K562 (cell line): ENCODE measurements around the gene DOK1.

Source experiments
- BHLHE40 ChIP-seq: IDR thresholded peaks from 2 replicates; pipeline ENCODE4 v1.6.1; 2011; ENCODE audit warnings: low read length, improper control_type of control experiment
- CHD2 ChIP-seq: IDR thresholded peaks from 2 replicates; pipeline ENCODE4 v1.6.1; 2011; ENCODE audit warnings: low read depth, low read length
- HDAC2 ChIP-seq: fragments of 450-650 bp; IDR thresholded peaks from 2 replicates; pipeline ENCODE4 v1.6.1; 2016; ENCODE audit warnings: mild to moderate bottlenecking
- TAF1 ChIP-seq: IDR thresholded peaks from 2 replicates; pipeline ENCODE4 v1.6.1; 2011; ENCODE audit warnings: mild to moderate bottlenecking, low read length, moderate library complexity; ENCODE audit not compliant: insufficient read depth, control insufficient read depth, severe bottlenecking; ENCODE audit errors: extremely low read depth
- TCF7 ChIP-seq: sonication (generic); IDR thresholded peaks from 2 replicates; pipeline ENCODE4 v1.6.1; 2016; ENCODE audit warnings: antibody characterized with exemption, borderline replicate concordance
- TF ChIP-seq, protein P1 (sequence below), 3 experiments: IDR thresholded peaks in 2 of 3; conservative IDR thresholded peaks in 1 of 3; 2 replicates each; pipeline ENCODE4 v1.5.1; 2011 to 2012; ENCODE audit warnings: low read length in 3 of 3, mild to moderate bottlenecking in 3 of 3, control low read depth in 2 of 3, improper control_type of control experiment in 1 of 3, inconsistent platforms in 1 of 3, low read depth in 1 of 3, mixed read lengths in 1 of 3, moderate library complexity in 1 of 3; ENCODE audit not compliant: insufficient read depth in 2 of 3
- TF ChIP-seq, protein P2 (sequence below): sonication (generic); formaldehyde crosslinking; IDR thresholded peaks from 2 replicates; pipeline ENCODE4 v1.9.0; 2022; ENCODE audit warnings: mild to moderate bottlenecking, missing genetic modification reagents
- TF ChIP-seq, protein P3 (sequence below): fragments of 250-450 bp; sonication (Bioruptor Pico); IDR thresholded peaks from 2 replicates; pipeline ENCODE4 v1.4.0; 2020; ENCODE audit warnings: mild to moderate bottlenecking, moderate library complexity
- TF ChIP-seq, protein P4 (sequence below): fragments of 250-450 bp; sonication (Bioruptor Pico); IDR thresholded peaks from 2 replicates; pipeline ENCODE4 v1.8.0; 2021; ENCODE audit warnings: moderate library complexity, mild to moderate bottlenecking, inconsistent platforms
- TF ChIP-seq, protein P5 (sequence below), 3 experiments: fragments of 200-800 bp in 1 of 3; sonication (Bioruptor generic) in 1 of 3; sonication (generic) in 1 of 3; formaldehyde crosslinking in 1 of 3; IDR thresholded peaks; 2 replicates each; pipeline versions ENCODE4 v1.6.1 to v1.8.0; 2016 to 2022; ENCODE audit warnings: mild to moderate bottlenecking in 2 of 3, missing compliant biosample characterization in 2 of 3, missing genetic modification characterization in 2 of 3, missing genetic modification reagents in 1 of 3
- TF ChIP-seq, protein P6 (sequence below): fragments of 250-450 bp; sonication (Bioruptor Pico); IDR thresholded peaks from 2 replicates; pipeline ENCODE4 v1.8.0; 2021; ENCODE audit warnings: mild to moderate bottlenecking, moderate library complexity

DNA sequence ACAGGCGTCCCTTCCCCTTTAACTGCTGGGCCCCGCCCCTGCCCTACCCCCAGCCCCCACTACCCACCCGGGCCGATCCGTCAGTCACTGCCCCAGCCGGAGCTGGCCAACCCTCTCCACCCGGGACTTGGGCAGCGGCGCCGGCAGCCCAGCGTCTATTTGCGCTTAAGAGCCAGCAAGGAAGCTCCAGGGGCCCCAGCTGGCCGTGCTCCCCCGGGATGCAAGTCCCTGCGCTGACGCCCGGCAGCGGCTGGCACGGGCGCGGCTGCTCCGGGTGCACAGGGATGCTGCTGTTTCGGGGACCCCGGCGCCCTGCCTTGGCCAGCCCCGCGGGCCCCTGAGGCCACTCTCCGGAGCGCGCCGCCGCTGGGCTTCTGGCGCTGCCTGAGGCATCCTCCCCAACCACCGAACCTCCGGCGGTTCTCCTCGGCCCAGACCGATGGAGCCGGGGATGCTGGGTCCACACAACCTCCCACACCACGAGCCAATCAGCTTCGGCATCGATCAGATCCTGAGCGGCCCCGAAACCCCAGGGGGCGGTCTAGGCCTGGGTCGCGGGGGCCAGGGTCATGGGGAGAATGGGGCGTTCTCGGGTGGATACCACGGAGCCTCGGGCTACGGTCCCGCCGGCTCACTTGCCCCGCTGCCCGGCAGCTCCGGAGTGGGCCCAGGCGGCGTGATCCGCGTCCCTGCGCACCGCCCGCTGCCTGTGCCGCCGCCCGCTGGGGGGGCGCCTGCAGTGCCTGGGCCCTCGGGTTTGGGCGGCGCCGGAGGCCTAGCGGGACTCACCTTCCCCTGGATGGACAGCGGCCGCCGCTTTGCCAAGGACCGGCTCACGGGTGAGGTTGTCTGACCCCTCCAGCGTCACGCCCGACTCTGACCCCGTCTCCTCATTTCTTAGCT lies 39.9 kb upstream of the DOK1 start, which contains the start of gene TLX2:
- TF ChIP-seq, protein P1, sequence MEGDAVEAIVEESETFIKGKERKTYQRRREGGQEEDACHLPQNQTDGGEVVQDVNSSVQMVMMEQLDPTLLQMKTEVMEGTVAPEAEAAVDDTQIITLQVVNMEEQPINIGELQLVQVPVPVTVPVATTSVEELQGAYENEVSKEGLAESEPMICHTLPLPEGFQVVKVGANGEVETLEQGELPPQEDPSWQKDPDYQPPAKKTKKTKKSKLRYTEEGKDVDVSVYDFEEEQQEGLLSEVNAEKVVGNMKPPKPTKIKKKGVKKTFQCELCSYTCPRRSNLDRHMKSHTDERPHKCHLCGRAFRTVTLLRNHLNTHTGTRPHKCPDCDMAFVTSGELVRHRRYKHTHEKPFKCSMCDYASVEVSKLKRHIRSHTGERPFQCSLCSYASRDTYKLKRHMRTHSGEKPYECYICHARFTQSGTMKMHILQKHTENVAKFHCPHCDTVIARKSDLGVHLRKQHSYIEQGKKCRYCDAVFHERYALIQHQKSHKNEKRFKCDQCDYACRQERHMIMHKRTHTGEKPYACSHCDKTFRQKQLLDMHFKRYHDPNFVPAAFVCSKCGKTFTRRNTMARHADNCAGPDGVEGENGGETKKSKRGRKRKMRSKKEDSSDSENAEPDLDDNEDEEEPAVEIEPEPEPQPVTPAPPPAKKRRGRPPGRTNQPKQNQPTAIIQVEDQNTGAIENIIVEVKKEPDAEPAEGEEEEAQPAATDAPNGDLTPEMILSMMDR (IDR thresholded peaks at IDR 0.05 in 2 of 3, conservative IDR thresholded peaks at IDR 0.05 in 1 of 3; ENCODE audit: insufficient read depth in 2 of 3, low read depth in 1 of 3, low read length in 3 of 3), result no peak
- no peak for TF ChIP-seq CHD2
- TF ChIP-seq, protein P2, sequence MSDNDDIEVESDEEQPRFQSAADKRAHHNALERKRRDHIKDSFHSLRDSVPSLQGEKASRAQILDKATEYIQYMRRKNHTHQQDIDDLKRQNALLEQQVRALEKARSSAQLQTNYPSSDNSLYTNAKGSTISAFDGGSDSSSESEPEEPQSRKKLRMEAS (CRISPR knock-in tag), result no peak
- no peak for TF ChIP-seq BHLHE40
- TF ChIP-seq, protein P3, sequence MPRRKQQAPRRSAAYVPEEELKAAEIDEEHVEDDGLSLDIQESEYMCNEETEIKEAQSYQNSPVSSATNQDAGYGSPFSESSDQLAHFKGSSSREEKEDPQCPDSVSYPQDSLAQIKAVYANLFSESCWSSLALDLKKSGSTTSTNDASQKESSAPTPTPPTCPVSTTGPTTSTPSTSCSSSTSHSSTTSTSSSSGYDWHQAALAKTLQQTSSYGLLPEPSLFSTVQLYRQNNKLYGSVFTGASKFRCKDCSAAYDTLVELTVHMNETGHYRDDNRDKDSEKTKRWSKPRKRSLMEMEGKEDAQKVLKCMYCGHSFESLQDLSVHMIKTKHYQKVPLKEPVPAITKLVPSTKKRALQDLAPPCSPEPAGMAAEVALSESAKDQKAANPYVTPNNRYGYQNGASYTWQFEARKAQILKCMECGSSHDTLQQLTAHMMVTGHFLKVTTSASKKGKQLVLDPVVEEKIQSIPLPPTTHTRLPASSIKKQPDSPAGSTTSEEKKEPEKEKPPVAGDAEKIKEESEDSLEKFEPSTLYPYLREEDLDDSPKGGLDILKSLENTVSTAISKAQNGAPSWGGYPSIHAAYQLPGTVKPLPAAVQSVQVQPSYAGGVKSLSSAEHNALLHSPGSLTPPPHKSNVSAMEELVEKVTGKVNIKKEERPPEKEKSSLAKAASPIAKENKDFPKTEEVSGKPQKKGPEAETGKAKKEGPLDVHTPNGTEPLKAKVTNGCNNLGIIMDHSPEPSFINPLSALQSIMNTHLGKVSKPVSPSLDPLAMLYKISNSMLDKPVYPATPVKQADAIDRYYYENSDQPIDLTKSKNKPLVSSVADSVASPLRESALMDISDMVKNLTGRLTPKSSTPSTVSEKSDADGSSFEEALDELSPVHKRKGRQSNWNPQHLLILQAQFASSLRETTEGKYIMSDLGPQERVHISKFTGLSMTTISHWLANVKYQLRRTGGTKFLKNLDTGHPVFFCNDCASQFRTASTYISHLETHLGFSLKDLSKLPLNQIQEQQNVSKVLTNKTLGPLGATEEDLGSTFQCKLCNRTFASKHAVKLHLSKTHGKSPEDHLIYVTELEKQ (CRISPR knock-in tag), result no peak
- TF ChIP-seq, protein P4, sequence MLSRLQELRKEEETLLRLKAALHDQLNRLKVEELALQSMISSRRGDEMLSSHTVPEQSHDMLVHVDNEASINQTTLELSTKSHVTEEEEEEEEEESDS (CRISPR knock-in tag), result no peak
- TF ChIP-seq, protein P5, sequence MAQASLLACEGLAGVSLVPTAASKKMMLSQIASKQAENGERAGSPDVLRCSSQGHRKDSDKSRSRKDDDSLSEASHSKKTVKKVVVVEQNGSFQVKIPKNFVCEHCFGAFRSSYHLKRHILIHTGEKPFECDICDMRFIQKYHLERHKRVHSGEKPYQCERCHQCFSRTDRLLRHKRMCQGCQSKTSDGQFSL (CRISPR knock-in tag; IDR thresholded peaks at IDR 0.05), result no peak
- TF ChIP-seq, protein P5 (tag; IDR thresholded peaks at IDR 0.05), result no peak
- TF ChIP-seq HDAC2, result no peak
- TF ChIP-seq TCF7, result no peak
- TF ChIP-seq TAF1, result no peak
- TF ChIP-seq, protein P6, sequence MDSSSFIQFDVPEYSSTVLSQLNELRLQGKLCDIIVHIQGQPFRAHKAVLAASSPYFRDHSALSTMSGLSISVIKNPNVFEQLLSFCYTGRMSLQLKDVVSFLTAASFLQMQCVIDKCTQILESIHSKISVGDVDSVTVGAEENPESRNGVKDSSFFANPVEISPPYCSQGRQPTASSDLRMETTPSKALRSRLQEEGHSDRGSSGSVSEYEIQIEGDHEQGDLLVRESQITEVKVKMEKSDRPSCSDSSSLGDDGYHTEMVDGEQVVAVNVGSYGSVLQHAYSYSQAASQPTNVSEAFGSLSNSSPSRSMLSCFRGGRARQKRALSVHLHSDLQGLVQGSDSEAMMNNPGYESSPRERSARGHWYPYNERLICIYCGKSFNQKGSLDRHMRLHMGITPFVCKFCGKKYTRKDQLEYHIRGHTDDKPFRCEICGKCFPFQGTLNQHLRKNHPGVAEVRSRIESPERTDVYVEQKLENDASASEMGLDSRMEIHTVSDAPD (CRISPR knock-in tag), result no peak
